Loucy (cell line): ENCODE measurements around the gene CD84.
A peak's percentile ranks its signal among the peaks of the same experiment; 100 is the strongest.
"Not testable (repeated sequence)": the region's sequence is repeated elsewhere in the genome, so short reads cannot be mapped to it uniquely, and the experiment has no call there.

ENCODE experiments used
- H2AFZ ChIP-seq: fragments of 200-600 bp; sonication (generic); 2 replicates; pipeline ENCODE4 v1.6.0; 2016; ENCODE audit warnings: antibody characterized with exemption, mild to moderate bottlenecking, low read length, moderate library complexity
- H3F3A ChIP-seq: fragments of 200-600 bp; 2 replicates; pipeline ENCODE4 v1.6.0; 2016; ENCODE audit warnings: antibody characterized with exemption, low read depth, mild to moderate bottlenecking
- H3K27me3 ChIP-seq: fragments of 200-600 bp; sonication (generic); 2 replicates; pipeline ENCODE4 v1.6.1; 2014; ENCODE audit warnings: low read length, mild to moderate bottlenecking; ENCODE audit not compliant: insufficient read depth, poor library complexity, severe bottlenecking
- H3K36me3 ChIP-seq: fragments of 200-600 bp; sonication (generic); 2 replicates; pipeline ENCODE4 v1.6.1; 2016; ENCODE audit warnings: low read length; ENCODE audit not compliant: insufficient read depth
- H3K4me1 ChIP-seq: fragments of 200-600 bp; sonication (generic); 2 replicates; pipeline ENCODE4 v1.5.1; 2014; ENCODE audit warnings: low read length, mild to moderate bottlenecking; ENCODE audit not compliant: insufficient read depth, poor library complexity, severe bottlenecking
- H3K4me2 ChIP-seq: fragments of 200-600 bp; sonication (generic); 2 replicates; pipeline ENCODE4 v1.6.0; 2014; ENCODE audit warnings: antibody characterized with exemption, low read length, low read depth, mild to moderate bottlenecking; ENCODE audit not compliant: poor library complexity, severe bottlenecking
- H3K4me3 ChIP-seq: fragments of 200-600 bp; sonication (generic); 2 replicates; pipeline ENCODE4 v1.5.1; 2014; ENCODE audit warnings: low read length, mild to moderate bottlenecking, mixed read lengths; ENCODE audit not compliant: poor library complexity, severe bottlenecking
- H3K79me2 ChIP-seq: fragments of 200-600 bp; sonication (generic); 2 replicates; pipeline ENCODE4 v1.6.1; 2014; ENCODE audit warnings: low read length; ENCODE audit not compliant: insufficient read depth
- H3K9ac ChIP-seq: fragments of 200-600 bp; sonication (generic); 2 replicates; pipeline ENCODE4 v1.6.0; 2014; ENCODE audit warnings: mild to moderate bottlenecking, low read depth, low read length, moderate library complexity; ENCODE audit not compliant: poor library complexity, severe bottlenecking
- H3K9me2 ChIP-seq: fragments of 200-600 bp; sonication (generic); replicated peaks from 2 replicates; pipeline ENCODE4 v1.6.1; 2016; ENCODE audit warnings: low read depth, low read length, mixed read lengths
- H3K9me3 ChIP-seq: fragments of 200-600 bp; sonication (generic); 2 replicates; pipeline ENCODE4 v1.6.1; 2014; ENCODE audit warnings: mild to moderate bottlenecking, antibody characterized with exemption, low read length, low read depth; ENCODE audit not compliant: insufficient read depth
- H4K20me1 ChIP-seq: fragments of 200-600 bp; sonication (generic); 2 replicates; pipeline ENCODE4 v1.6.0; 2014; ENCODE audit warnings: antibody characterized with exemption, low read length, mild to moderate bottlenecking; ENCODE audit not compliant: insufficient read depth, poor library complexity, severe bottlenecking
- CTCF ChIP-seq: fragments of 200-600 bp; sonication (generic); conservative IDR thresholded peaks from 2 replicates; pipeline ENCODE4 v1.5.1; 2014; ENCODE audit warnings: mild to moderate bottlenecking, antibody characterized with exemption, low read length
- EZH2phosphoT487 ChIP-seq: fragments of 200-600 bp; IDR thresholded peaks from 2 replicates; pipeline ENCODE4 v1.6.1; 2018; ENCODE audit warnings: antibody characterized with exemption, mild to moderate bottlenecking, moderate library complexity, borderline replicate concordance

CD84 gene

GRCh38 chr1:160499631-160500030 is 79.7 kb downstream of the CD84 start:
- H4K20me1 ChIP-seq: no peaks in the 10 kb centered on the region
- no peaks in the 10 kb centered on the region for H3K36me3 ChIP-seq
- no peaks in the 10 kb centered on the region for H3F3A ChIP-seq
- no peak overlapping the region for H3K4me2 ChIP-seq
- H3K9me2 ChIP-seq: no peaks in the 10 kb centered on the region
- H3K9ac ChIP-seq: no peak overlapping the region
- H2AFZ ChIP-seq: no peak overlapping the region
- peaks cover 12% of the 10 kb centered on the region; the same call in 1 of the 2 replicates for H3K9me3 ChIP-seq
- no peaks in the 10 kb centered on the region for H3K27me3 ChIP-seq
- no peaks in the 10 kb centered on the region for H3K4me1 ChIP-seq
- no peak overlapping the region for H3K4me3 ChIP-seq
- no peak for TF ChIP-seq CTCF
- TF ChIP-seq EZH2phosphoT487: no peak
- H3K79me2 ChIP-seq: no peaks in the 10 kb centered on the region

GRCh38 chr1:160498301-160499065 is 80.8 kb downstream of the CD84 start:
- not testable (repeated sequence) for H3K27me3 ChIP-seq, H2AFZ ChIP-seq, H3K9me2 ChIP-seq, H3K4me3 ChIP-seq, H3K4me2 ChIP-seq, H4K20me1 ChIP-seq, H3K36me3 ChIP-seq, H3F3A ChIP-seq, H3K4me1 ChIP-seq, H3K9ac ChIP-seq, H3K79me2 ChIP-seq
- peaks cover 12% of the 10 kb centered on the region; the same call in 1 of the 2 replicates for H3K9me3 ChIP-seq

GRCh38 chr1:160496334-160496733 is 83.0 kb downstream of the CD84 start:
- Histone ChIP-seq H4K20me1 (no peaks in the 10 kb centered on the region), H3K4me1 (no peaks in the 10 kb centered on the region), H3K4me2 (no peak overlapping the region), H3K27me3 (no peaks in the 10 kb centered on the region), H3K9me2 (no peaks in the 10 kb centered on the region), H2AFZ (no peak overlapping the region), H3K9me3 (peaks cover 12% of the 10 kb centered on the region; the same call in 1 of the 2 replicates), H3K36me3 (no peaks in the 10 kb centered on the region), H3K4me3 (no peak overlapping the region), H3K79me2 (no peaks in the 10 kb centered on the region), H3F3A (no peaks in the 10 kb centered on the region), H3K9ac (no peak overlapping the region)
- no peak for TF ChIP-seq CTCF
- TF ChIP-seq EZH2phosphoT487: no peak

GRCh38 chr1:160494620-160495019 is 84.7 kb downstream of the CD84 start:
- TF ChIP-seq EZH2phosphoT487 (no peak), CTCF (peak; percentile 53)
- H3K9ac ChIP-seq: no peak overlapping the region
- H3K9me3 ChIP-seq: peaks cover 12% of the 10 kb centered on the region; the same call in 1 of the 2 replicates
- H4K20me1 ChIP-seq: no peaks in the 10 kb centered on the region
- no peaks in the 10 kb centered on the region for H3K9me2 ChIP-seq
- H3K4me2 ChIP-seq: no peak overlapping the region
- no peaks in the 10 kb centered on the region for H3K36me3 ChIP-seq
- H2AFZ ChIP-seq: no peak overlapping the region
- no peaks in the 10 kb centered on the region for H3F3A ChIP-seq
- no peak overlapping the region for H3K4me3 ChIP-seq
- no peaks in the 10 kb centered on the region for H3K79me2 ChIP-seq
- no peaks in the 10 kb centered on the region for H3K27me3 ChIP-seq
- no peaks in the 10 kb centered on the region for H3K4me1 ChIP-seq
